ENCODE results near the gene ZFAND5. TPM values are rescaled to one million over a fixed set of nuclear protein-coding genes. Genes with fewer than 3 reads are reported as not detected.

ZFAND5 gene
- total and polyA plus RNA-seq, 10 of the 15 experiments (the other 5 are each of a cell fraction or from before 2014, with no cell fraction given), result 22.5 to 107 (median 63.3) TPM

DNA sequence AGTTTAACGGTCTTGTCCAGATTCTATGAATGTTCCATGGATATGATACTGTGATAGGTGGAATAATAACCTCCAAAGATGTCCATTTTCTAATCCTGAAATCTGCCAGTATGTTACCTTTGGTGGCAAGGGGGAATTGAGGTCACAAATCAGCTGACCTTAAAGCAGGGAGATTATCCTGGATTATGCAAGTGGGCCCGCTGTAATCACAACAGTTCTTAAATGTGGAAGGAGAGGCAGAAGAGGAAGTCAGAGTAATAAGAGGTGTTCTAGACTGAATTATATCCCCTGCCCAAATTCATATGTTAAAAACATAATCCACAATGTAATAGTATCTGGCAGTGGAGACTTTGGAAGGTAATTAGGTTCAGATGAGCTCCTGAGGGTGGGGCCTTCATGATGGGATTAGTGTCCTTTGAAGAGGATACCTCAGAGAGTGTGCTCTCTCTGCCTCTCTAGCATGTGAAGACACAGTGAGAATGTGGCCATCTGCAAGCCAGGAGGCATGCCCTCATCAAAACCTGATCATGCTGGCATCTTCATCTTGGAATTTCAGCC is 47.6 kb upstream of the ZFAND5 start:
- intact Hi-C loops (cut with micrococcal nuclease; ENCODE audit: unreplicated experiment) (no loop called here), in situ Hi-C loops (cut with MboI) (no loop called here)
- Histone ChIP-seq H3K27me3 (replicated peaks in 1 of 2; ENCODE audit: control insufficient read depth in 2 of 2, insufficient read depth in 2 of 2, low read length in 1 of 2) (no peaks in the 10 kb centered on the region), H3K27ac (ENCODE audit: control insufficient read depth, insufficient read depth) (no peak overlapping the region), H3K36me3 (ENCODE audit: control insufficient read depth in 2 of 2, insufficient read depth in 2 of 2, low read length in 1 of 2) (no peaks in the 10 kb centered on the region), H3K4me3 (no peak overlapping the region), H2AFZ (ENCODE audit: control insufficient read depth, low read depth, low read length) (no peak overlapping the region), H4K20me1 (ENCODE audit: control insufficient read depth, insufficient read depth) (no peaks in the 10 kb centered on the region), H3K4me1 (ENCODE audit: control insufficient read depth, insufficient read depth, low read length) (peaks cover 8% of the 10 kb centered on the region; the same call in 1 of the 2 replicates), H3K9me3 (replicated peaks; ENCODE audit: control insufficient read depth, insufficient read depth, low read length) (no peaks in the 10 kb centered on the region), H3K9ac (ENCODE audit: control insufficient read depth, insufficient read depth, low read length) (no peak overlapping the region), H3K79me2 (ENCODE audit: control insufficient read depth, insufficient read depth, low read length) (no peaks in the 10 kb centered on the region), H3K4me2 (ENCODE audit: control insufficient read depth, insufficient read depth) (no peak overlapping the region)
- FAIRE-seq (no peak), DNase-seq (ENCODE audit: low read depth, low spot score) (no peak), ATAC-seq (no peak)
- ChIA-PET CTCF (no interaction called here), SMC1A (ENCODE audit: uncharacterized antibody, unreplicated experiment) (interaction anchor here (0.6 to 1.5 kb wide), 3 partner anchors 11 to 242 kb away, joined by 3 to 6 read pairs (median 3); no protein-coding TSS in a partner anchor), POLR2A (no interaction called here), RAD21 (ENCODE audit: unreplicated experiment) (no interaction called here)
- BruUV-seq (replicated peaks), result no TSS peak
- TF ChIP-seq RCOR1 (conservative IDR thresholded peaks at IDR 0.05; ENCODE audit: low read depth, low read length) (no peak), SMARCA5 (IDR thresholded peaks at IDR 0.05) (no peak), HDAC6 (IDR thresholded peaks at IDR 0.05; ENCODE audit: unreplicated experiment) (no peak), BACH1 (IDR thresholded peaks at IDR 0.05; ENCODE audit: borderline replicate concordance) (no peak), WRNIP1 (IDR thresholded peaks at IDR 0.05; ENCODE audit: borderline replicate concordance, low read depth, low read length) (no peak)
- 90% methylated on average over 2 of the region's 2 CpGs for WGBS (ENCODE audit: insufficient coverage, insufficient replicate concordance, low lambda C conversion rate, missing lambda C conversion rate)

DNA sequence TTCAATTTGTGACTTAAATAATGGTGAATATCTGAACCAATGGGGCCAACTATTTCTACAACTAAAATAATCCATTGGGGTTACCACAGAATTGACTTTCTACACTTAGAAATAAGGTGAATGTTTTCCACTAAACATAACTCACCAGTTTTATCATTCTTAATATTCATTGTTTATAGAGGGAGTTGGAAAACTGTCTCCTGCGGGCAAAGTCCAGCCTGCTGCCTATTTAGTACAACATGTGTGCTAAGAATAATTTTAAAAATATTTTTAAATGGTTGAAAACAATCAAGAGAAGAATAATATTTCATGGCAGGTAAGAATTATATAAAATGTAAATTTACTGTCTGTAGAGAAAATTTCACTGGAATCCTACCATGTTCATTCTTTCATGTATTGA is 45.2 kb upstream of the ZFAND5 start:
- Histone ChIP-seq H3K4me1 (ENCODE audit: control insufficient read depth, insufficient read depth, low read length) (peaks cover 5% of the 10 kb centered on the region; the same call in 1 of the 2 replicates), H3K79me2 (ENCODE audit: control insufficient read depth, insufficient read depth, low read length) (no peaks in the 10 kb centered on the region), H3K36me3 (ENCODE audit: control insufficient read depth in 2 of 2, insufficient read depth in 2 of 2, low read length in 1 of 2) (no peaks in the 10 kb centered on the region), H3K9me3 (replicated peaks; ENCODE audit: control insufficient read depth, insufficient read depth, low read length) (no peaks in the 10 kb centered on the region), H2AFZ (ENCODE audit: control insufficient read depth, low read depth, low read length) (no peak overlapping the region), H3K27me3 (replicated peaks in 1 of 2; ENCODE audit: control insufficient read depth in 2 of 2, insufficient read depth in 2 of 2, low read length in 1 of 2) (no peaks in the 10 kb centered on the region), H4K20me1 (ENCODE audit: control insufficient read depth, insufficient read depth) (no peaks in the 10 kb centered on the region), H3K4me3 (no peak overlapping the region), H3K4me2 (ENCODE audit: control insufficient read depth, insufficient read depth) (no peak overlapping the region), H3K27ac (ENCODE audit: control insufficient read depth, insufficient read depth) (no peak overlapping the region), H3K9ac (ENCODE audit: control insufficient read depth, insufficient read depth, low read length) (no peak overlapping the region)
- in situ Hi-C loops (cut with MboI) (no loop called here), intact Hi-C loops (cut with micrococcal nuclease; ENCODE audit: unreplicated experiment) (no loop called here)
- CTCF ChIA-PET, result no interaction called here
- POLR2A ChIA-PET, result no interaction called here
- FAIRE-seq, result no peak
- RAD21 ChIA-PET (ENCODE audit: unreplicated experiment), result no interaction called here
- TF ChIP-seq SREBF2 (IDR thresholded peaks at IDR 0.05; ENCODE audit: low read length), result no peak
- TF ChIP-seq SREBF1 (IDR thresholded peaks at IDR 0.05; ENCODE audit: low read length), result no peak
- TF ChIP-seq YY1 (IDR thresholded peaks at IDR 0.05; ENCODE audit: low read depth, low read length), result no peak
- TF ChIP-seq RAD21 (IDR thresholded peaks at IDR 0.05; ENCODE audit: insufficient read depth, low read depth, low read length), result no peak
- TF ChIP-seq ZNF274 (IDR thresholded peaks at IDR 0.05; ENCODE audit: insufficient read depth, insufficient read length), result no peak
- TF ChIP-seq SMAD5 (IDR thresholded peaks at IDR 0.05; ENCODE audit: low read depth), result no peak
- TF ChIP-seq POLR2A (IDR thresholded peaks at IDR 0.05; ENCODE audit: low read depth, low read length), result no peak
- no peak for TF ChIP-seq TBL1XR1 (IDR thresholded peaks at IDR 0.05; ENCODE audit: low read depth, low read length)
- TF ChIP-seq, protein P1, sequence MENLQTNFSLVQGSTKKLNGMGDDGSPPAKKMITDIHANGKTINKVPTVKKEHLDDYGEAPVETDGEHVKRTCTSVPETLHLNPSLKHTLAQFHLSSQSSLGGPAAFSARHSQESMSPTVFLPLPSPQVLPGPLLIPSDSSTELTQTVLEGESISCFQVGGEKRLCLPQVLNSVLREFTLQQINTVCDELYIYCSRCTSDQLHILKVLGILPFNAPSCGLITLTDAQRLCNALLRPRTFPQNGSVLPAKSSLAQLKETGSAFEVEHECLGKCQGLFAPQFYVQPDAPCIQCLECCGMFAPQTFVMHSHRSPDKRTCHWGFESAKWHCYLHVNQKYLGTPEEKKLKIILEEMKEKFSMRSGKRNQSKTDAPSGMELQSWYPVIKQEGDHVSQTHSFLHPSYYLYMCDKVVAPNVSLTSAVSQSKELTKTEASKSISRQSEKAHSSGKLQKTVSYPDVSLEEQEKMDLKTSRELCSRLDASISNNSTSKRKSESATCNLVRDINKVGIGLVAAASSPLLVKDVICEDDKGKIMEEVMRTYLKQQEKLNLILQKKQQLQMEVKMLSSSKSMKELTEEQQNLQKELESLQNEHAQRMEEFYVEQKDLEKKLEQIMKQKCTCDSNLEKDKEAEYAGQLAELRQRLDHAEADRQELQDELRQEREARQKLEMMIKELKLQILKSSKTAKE (IDR thresholded peaks at IDR 0.05; ENCODE audit: low read depth, poor library complexity, severe bottlenecking), result no peak
- no peak for TF ChIP-seq NR2C1 (IDR thresholded peaks at IDR 0.05)
- TF ChIP-seq POU2F2 (IDR thresholded peaks at IDR 0.05; ENCODE audit: borderline replicate concordance, low read depth, low read length), result no peak
- TF ChIP-seq EP300 (IDR thresholded peaks at IDR 0.05; ENCODE audit: borderline replicate concordance in 1 of 2, control insufficient read depth in 1 of 2, low read depth in 2 of 2, low read length in 2 of 2), result no peak
- no peak for TF ChIP-seq MTA3 (IDR thresholded peaks at IDR 0.05; ENCODE audit: borderline replicate concordance, low read length)
- TF ChIP-seq ATF7 (IDR thresholded peaks at IDR 0.05; ENCODE audit: low read depth), result no peak
- no TSS peak for BruUV-seq (replicated peaks)
- SMC1A ChIA-PET (ENCODE audit: uncharacterized antibody, unreplicated experiment), result no interaction called here
- DNase-seq (ENCODE audit: low read depth, low spot score), result no peak
- WGBS (ENCODE audit: insufficient coverage, insufficient replicate concordance, low lambda C conversion rate, missing lambda C conversion rate), result 100% methylated on average over 1 of the region's 1 CpG
- no peak for ATAC-seq
